HG03439 (cell line): ENCODE measurements around the gene UBE2F.
A peak's percentile ranks its signal among the peaks of the same experiment; 100 is the strongest.
"Not testable (repeated sequence)": the region's sequence is repeated elsewhere in the genome, so short reads cannot be mapped to it uniquely, and the experiment has no call there.

Experiments used
- ATAC-seq: cut with Tn5 transposase; IDR thresholded peaks from one replicate; pipeline ENCODE4 v1.9.1; 2021; ENCODE audit warnings: mild to moderate bottlenecking, moderate library complexity; ENCODE audit not compliant: unreplicated experiment

The UBE2F gene

DNA sequence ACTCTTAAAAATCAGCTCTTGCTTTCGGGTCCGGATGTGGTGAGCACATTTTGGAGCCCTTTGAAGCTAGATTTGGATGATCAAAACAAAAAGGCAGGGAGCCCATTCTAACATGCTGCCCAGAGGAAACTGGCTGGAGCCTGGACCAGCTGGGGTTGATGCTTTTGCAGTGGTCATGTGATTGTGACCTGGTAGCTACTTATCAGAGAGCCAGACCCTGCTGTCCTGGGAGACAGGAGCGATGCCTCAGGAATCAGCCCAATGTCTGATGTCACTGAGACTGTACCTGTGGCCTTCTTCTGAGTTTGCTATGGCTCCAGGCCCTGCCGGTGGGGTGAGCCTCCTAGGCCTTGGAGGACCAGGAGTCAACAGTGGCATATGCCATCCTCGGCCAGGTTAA, 75.3 kb downstream of the UBE2F start:
- no peak for ATAC-seq

DNA sequence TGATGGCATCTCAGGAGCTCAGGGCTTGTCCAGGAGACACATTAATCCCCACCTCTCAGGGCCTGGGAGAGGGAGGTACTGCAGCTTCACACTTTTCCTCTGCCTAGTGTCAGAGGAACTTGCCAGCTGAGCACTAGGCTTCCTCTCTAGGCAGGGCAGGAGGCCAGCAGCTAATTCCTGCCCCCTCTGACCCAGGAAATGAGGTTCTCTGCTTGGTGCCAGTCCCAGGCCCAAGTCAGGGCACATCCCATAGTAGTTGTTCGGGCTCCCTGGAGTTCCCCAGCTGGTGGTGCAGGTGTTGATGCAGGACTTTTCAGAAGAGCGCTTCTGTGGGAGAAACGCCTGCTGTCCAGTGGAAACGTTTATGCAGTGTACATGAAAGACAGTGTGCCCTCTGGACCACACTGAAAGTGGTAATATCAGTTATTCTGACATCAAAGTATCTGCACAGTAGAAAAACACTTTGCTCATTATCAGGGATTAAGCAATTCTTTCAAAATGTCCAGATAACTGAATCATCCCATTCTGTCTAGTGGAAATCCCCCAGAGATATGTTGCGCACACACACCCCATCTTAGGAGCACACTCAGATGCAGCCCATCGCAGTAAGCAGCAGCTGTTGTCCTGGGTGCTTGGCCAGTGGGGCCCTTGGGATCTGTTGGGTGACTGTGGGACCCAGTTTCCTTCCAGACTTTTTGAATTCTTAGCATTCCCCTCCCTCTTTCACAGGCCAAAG, 76.2 kb downstream of the UBE2F start:
- no peak for ATAC-seq

DNA sequence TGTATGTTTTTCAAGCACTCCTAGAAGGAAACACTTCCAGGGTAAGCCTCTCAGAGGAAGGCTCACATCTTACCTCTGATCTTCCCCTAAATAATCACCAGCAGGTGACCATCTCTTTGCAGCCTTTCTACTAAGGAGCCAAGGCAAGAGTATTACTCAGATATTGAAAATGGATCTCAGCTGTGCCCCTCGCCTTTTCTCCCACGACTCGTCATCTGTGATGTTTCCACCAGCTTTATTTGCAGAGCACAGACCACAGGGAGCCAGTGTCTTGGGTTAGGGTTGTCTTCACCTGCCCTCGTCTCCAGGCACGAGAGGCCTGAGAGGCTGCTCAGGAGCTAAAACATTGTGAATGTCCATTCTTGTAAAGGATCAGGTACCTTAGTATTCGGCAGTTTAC, 77.0 kb downstream of the UBE2F start:
- ATAC-seq: no peak

DNA sequence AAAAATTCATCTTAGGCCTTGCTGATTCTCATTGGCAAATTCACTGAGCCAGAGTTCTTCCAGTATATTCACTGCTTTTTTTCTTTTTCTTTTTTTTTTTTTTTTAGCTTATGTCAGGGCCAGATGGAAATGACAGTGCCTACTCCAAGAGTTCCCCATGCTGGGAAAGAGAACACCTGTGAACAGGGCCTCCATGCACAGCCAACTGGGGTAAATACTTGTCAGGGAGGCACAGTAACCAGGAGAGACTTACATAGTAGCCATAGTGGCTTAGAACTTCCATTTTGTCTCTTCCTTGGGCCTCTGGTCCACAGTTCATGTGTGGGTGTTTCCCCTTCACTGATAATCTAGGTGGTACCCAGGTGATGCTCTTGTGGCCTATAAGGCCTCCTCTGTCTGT, 78.8 kb downstream of the UBE2F start:
- no peak for ATAC-seq

DNA sequence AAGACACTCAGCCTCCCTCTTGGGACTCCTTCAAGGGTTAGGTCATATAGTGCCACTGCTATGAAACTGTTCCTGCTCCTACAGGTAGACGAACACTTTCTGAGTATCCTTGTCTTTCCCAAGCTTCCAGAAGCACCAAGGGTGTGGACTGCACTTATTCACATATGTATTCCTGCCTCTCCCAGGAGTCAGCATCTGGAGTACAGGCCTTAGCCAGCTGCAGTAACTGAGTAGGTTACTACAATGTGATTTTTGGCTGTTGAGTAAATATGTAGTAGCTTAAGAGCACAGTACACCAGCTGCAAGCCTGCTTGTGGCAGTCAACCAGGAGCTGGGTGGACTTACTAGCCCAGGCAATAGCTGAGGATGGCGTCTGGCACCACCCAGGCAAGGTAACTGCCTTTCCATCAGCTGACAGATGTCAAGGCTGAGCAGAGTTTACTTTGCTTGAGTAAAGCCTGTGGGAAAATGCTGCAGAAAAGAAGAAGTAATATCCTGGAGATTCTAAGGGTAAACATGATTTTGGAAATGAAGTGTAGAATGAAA, 80.0 kb downstream of the UBE2F start:
- ATAC-seq: no peak

DNA sequence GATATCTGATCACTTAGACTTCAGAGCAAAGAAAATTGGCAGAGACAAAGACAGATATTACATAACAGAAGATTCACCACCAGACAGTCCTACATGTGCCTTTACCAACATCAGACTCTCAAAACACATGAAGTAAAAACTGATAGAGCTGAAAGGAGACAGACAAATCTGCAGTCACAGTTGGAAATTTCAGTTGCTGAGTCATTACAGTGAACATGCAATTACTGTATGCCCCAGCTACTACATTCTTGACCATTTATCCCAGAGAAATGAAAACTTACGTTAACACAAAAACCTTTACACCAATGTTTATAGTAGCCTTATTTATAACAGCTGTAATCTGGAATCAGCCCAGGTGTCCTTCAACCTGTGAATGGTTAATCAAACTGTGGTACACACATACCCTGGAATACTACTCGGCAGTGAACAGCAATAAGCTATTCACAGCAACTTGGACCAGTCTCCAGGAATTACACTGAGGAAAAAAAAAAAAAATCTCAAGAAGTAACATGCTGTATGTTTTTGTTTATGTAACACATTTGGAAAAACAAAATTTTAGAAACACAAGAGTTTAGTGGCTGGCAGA, 86.5 kb downstream of the UBE2F start:
- no peak for ATAC-seq

DNA sequence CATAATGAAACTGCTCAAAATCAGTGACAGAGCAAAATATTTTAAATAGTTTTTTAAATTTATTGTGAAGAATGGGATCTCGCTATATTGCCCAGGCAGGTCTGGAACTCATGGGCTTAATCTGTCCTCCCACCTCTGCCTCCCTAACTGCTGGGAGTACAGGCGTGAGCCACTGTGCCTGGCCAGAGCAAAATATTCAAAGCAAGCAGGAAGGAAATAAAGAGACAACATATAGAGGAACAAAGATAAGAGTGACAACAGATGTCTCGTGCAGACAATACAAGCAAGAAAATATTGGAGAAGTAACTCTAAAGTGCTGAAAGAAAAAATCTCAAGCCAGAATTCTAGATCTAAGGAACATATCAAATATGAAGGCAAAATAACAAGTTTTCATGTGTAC, 89.0 kb downstream of the UBE2F start:
- ATAC-seq: no peak

DNA sequence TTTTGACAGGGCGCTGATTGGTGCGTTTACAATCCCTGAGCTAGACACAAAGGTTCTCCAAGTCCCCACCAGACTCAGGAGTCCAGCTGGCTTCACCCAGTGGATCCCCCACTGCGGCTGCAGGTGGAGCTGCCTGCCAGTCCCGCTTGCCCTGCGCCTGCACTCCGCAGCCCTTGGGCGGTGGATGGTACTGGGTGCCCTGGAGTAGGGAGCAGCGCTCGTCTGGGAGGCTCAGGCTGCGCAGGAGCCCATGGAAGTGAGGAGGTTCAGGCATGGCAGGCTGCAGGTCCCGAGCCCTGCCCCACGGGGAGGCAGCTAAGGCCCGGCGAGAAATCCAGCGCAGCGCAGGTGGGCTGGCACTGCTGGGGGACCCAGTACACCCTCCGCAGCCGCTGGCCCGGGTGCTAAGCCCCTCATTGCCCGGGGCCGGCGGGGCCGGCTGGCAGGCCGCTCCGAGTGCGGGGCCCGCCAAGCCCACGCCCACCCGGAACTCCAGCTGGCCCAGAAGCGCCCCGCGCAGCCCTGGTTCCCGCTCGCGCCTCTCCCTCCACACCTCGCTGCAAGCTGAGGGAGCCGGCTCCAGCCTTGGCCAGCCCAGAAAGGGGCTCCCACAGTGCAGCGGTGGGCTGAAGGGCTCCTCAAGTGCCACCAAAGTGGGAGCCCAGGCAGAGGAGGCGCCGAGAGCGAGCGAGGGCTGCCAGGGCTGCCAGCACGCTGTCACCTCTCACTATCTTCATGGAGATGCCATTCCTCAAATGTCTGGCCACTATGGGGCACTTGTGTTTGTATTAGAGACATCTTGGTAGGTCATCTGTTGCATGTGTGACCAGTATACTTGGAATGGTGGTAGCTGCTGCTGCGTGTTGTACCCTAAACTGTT, 91.1 kb downstream of the UBE2F start:
- not testable (repeated sequence) for ATAC-seq

DNA sequence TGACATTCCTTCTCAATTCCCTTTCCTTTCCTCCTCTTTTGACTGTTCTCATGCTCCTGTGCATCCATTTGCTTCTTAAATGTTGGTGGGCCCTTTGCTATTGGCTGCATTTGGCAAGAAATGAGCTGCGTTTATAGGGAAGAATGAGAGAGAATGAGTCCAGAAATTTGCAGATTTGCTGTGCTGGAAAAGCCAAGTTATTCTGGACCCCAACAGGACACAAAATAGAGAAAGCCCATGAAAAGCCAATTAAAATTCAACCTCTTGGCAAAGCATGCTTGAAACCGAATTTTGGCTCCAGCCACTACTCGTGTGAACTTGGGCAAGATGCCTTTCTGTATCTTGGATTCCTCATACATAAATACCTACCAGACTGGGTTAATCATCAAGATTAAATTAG, 92.7 kb downstream of the UBE2F start:
- no peak for ATAC-seq

DNA sequence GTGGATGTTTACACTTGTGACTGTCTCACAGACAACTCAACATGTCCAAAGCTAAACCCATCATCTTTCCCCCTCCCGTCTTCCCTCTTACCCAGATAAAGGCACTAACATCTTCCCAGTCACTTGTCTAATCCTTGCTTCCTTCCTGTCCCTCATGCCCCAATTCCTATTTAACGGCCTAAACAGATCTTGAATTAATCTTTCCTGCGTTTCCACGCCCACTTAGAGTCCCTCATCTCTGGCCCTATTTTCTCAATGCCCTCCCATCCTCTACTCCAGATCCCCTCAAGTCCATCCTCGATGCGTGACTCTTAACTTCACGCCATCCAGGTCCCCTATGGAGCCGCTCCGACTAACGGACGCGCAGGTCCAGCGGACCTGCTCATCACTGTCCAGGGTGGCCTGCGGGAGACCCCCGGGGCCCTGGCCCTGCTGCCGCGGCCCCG, 93.3 kb downstream of the UBE2F start:
- no peak for ATAC-seq

DNA sequence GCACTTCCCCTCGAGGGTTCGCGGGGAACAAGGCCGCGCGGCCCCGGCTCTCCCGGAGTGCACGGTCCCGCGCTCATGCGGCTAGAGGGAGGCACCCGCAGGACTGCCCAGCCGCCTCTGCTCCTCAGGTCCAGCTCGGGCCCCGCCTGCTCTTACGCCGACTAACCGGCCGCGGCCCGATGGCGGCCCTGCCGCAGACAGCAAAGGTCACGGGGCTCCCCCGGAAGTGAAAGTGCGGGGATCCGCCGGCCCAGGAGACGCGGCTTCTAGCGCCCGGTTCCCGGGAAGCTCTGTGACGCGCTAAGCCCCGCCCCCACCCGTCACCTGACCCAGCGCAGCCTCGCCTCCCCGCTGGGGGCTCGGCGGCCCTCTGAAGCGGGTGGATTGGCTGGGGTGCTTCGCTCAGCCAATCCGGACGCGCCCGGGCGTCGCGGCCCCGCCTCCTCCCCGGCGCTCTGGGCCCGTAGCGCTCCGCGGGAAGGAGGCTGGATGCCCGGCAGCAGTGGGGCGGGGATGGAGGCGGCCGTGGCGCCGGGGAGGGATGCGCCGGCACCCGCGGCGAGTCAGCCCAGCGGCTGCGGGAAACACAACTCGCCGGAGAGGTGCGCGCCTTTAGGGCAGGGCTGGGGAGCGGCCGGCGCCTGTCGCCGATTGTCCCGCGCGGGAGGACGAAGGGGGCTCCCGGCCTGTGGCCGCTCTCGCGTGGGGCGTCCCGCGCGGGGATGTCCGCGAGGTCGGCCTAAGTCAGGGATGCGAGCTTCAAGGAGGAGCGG, 93.9 kb downstream of the UBE2F start, which contains the start of gene SCLY:
Gene SCLY (plus strand): TSS at position 460 of the 773 bp plus-strand sequence. CDS start 54 bp downstream, at position 514.
- ATAC-seq: peak; percentile 93

DNA sequence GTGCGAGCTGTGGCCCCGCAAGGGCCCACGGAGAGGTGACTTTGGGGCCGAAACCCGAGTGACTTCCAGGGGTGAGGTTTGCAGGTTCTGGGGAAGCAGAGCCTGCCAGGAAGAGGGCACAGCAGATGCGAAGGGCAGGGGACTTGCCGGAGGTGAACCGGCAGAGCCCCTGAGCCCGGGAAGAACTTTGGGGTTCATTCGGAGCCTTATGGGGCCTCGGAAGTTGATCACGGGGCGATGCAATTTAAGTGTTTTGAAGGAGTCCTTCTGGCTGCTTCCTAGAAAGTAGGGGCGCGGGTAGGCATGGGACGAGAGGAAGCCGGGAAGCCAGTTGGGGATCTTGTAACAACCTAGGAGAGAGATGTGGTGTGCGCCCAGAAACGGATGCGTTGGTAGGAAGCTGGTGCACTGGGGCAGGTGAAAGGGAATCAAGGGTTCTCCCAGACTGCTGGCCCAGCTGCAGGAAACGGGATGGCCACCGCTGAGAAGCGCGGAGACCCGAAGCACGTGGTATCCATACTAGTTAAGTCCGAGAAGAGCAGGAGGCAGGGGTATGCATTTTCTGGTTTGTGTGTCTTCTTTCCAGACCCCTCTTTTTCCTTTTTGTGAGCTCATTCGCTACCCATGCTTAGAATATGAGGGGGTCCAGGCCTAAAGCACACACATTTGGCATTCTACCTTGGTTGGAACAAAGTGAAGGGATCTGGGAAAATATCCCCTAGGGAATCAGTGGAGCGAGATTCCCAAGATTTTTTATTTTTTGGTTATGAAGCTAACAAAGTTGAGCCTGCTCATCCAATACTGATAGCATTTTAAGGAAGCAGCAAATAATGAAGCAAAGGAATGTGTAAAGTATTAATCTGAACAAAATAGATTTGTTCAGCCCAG, 94.7 kb downstream of the UBE2F start:
- ATAC-seq: no peak

DNA sequence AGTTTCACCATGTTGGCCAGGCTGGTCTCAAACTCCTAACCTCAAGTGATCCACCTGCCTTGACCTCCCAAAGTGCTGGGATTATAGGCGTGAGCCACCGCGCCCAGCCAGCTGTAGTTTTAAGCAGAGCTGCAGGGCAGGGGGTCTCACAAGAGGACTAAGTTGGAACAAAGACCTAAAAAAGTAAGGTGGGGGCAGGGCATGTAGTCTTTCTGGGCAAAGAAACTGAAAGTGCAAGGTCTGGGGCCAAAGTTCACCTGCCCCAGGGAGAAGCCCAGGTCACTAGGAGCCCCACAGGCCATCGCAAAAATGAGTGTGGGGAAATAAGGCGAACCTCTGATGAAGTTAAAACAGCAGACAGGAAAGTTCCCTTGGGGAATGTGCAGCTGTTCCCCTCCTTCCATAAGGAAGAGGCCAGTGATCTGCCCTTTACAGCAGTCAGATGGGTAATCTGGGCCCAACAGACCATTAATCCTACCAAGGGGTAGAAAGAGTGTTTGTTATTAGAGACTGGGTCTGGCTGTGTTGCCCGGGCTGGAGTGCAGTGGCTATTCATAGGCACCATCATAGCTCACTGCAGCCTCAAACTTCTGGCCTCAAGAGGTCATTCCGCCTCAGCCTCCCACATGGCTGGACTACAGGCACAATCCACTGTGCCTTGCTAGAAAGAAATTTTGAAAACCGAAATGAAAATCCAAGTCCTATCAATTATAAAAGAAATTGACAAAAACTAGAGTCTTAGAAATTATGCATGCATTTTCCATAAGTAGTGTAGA, 96.8 kb downstream of the UBE2F start:
- ATAC-seq: no peak

DNA sequence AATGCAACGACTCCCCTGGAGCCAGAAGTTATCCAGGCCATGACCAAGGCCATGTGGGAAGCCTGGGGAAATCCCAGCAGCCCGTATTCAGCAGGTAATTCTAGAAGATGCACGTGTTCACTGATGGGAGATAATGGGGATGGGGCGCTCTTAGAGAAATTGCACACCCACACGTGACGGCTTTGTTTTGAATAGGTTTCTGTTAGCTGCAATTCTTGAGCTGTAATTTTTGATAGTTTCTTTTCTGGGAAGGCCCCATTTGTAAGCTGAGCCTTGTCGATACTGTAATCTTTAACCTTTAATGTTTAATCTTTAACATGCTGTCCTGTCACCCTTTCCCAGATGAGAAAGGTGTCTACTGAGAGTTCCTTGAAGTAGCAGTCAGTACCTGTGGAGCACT, 97.6 kb downstream of the UBE2F start:
- ATAC-seq: no peak

DNA sequence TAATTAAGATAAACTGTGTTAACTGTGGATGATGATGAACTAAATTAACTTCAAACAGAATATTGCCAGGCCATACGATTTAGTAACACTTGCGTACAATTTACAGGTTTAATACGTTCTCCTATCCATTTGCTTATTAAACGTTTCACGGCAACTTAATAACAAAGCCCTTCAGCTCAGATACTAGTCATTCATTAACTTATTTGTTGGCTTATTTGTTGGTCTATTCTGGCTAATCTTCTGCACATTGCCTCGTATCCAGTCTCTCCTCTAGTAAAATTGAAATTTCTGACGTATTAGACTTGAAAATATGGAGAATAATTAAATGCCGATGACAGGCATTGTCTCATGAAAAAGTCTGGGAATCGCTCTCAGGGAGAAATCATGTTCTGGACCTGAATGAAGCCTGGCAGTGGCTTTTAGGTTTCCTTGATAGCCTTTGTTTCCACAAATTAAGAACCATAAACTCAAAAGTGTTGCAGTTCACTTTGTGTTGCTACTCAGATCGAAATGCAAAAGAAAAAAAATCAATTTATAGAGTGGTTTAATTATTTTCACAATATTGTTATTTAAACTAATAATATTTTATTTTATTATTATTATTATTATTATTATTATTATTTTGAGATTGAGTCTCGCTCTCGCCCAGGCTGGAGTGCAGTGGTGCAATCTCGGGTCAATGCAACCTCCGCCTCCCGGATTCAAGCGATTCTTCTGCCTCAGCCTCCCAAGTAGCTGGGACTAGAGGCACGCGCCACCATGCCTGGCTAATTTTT, 98.4 kb downstream of the UBE2F start:
- no peak for ATAC-seq

DNA sequence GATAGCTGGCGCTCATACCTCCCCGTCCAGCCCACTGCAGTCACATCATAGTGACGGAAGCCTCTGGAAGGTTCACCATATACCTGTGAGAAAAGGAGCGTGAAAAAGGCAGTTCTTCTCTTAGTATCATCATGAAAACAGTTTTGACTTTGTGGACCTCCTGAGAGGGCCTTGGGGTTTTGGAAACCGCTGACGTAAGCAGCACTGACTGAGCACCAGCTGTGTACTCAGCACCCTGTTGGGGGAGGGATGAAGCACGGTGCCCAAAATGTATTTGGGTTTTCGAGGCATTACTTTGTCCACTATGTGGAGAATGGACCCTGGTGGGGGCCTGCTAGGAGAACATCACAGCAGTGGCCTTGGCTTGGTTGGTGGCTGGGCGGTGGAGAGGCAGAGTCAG, 99.4 kb downstream of the UBE2F start:
- ATAC-seq: no peak

DNA sequence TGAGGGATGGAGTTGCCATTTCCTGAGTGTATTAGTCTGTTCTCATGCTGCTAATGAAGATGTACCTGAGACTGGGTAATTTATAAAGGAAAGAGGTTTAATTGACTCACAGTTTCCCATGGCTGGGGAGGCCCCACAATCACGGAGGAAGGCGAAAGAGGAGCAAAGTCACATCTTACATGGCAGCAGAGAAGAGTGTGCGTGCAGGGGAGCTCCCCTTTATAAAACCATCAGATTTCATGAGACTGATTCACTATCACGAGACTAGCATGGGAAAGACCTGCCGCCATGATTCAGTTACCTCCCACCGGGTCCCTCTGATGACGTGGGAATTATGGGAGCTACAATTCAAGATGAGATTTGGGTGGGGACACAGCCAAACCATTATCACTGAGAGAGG, 99.9 kb downstream of the UBE2F start:
- not testable (repeated sequence) for ATAC-seq

DNA sequence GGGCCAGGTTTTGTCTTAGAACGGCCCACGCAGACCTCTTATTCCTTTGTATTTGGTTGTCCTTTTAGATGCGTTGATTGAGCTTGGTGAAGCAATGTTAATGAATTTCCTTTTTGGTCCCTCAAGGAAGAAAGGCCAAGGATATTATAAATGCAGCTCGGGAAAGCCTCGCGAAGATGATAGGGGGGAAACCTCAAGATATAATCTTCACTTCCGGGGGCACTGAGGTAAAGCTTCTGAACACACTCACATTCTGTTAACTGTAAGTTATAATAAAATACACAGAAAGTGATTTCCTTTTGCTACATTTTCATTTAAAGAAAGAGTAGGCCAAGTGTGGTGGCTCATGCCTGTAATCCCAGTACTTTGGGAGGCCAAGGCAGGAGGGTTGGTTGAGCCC, 101.1 kb downstream of the UBE2F start:
- ATAC-seq: no peak
